LNCaP clone FGC (cell line): Measurements from ENCODE around the gene CELF5.

Experiments
- DNase-seq: peaks from one replicate; pipeline ENCODE4 v3.0.0-alpha.2; 2011; ENCODE audit warnings: low read depth
- H3K4me3 ChIP-seq: 2 replicates; pipeline ENCODE4 v1.5.1; 2011; ENCODE audit warnings: mild to moderate bottlenecking, low read depth, low read length, control low read depth
- CTCF ChIP-seq: IDR thresholded peaks from 2 replicates; pipeline ENCODE4 v1.5.1; 2012; ENCODE audit warnings: mild to moderate bottlenecking; ENCODE audit not compliant: control insufficient read depth, insufficient read depth; ENCODE audit errors: extremely low read depth

The CELF5 gene

DNA sequence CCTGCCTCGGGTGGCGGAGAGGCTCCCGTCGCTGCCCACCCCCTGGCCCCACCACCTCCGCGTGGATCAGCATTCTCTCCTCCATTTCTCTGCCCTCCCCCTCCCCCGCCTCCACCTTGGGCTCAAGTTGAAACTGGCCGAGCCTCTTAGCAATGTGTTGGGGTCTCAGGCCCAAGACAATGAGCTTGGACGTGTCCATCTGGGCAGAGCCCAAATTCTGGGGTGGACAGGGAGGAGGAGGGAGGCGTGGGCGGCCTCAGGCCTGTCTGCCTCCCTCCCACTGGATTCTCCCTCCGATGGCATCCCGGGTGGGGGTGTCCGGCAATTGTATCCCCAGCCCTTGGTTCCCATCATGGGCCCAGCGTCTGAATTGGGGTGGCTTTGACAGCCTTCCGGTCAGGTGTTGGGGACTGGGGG, 1.2 kb downstream of the CELF5 start:
- DNase-seq = no peak
- no peak for TF ChIP-seq CTCF
- H3K4me3 ChIP-seq = no peak overlapping the region

- DNase-seq = no peak
- no peak for TF ChIP-seq CTCF
- no peak overlapping the region for H3K4me3 ChIP-seq
Observed at GRCh38 chr19:3227054-3227626, 2.7 kb downstream of the CELF5 start.

GRCh38 chr19:3229346-3229743, 4.9 kb downstream of the CELF5 start:
- no peak for TF ChIP-seq CTCF
- no peak for DNase-seq
- no peak overlapping the region for H3K4me3 ChIP-seq

- no peak overlapping the region for H3K4me3 ChIP-seq
Observed at GRCh38 chr19:3229888-3230496, 5.5 kb downstream of the CELF5 start.

GRCh38 chr19:3231288-3231687, 6.8 kb downstream of the CELF5 start:
- TF ChIP-seq CTCF = no peak
- no peak overlapping the region for H3K4me3 ChIP-seq
- no peak for DNase-seq

More at GRCh38 chr19:3229888-3230496, 5.5 kb downstream of the CELF5 start:
- no peak for TF ChIP-seq CTCF
- DNase-seq = no peak

DNA sequence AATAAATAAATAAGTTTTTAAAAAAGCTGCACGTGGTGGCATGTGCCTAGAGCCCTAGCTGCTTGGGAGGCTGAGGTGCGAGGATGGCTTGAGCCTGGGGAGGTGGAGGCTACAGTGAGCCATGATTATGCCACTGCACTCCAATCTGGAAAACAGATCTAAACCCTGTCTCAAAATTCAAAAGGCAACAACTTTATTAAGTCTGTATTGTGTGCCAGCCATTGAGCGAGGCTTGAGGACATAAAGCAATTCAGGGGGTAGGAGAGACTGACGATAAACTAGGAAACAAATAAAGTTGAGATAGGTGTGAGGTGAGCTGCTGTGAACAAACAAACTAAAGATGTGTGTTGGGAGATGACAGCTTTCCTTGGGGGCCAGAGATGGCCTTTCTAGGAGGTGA, 8.7 kb downstream of the CELF5 start:
- no peak for TF ChIP-seq CTCF
- H3K4me3 ChIP-seq = no peak overlapping the region
- DNase-seq = no peak

- no peak overlapping the region for H3K4me3 ChIP-seq
- DNase-seq = no peak
- no peak for TF ChIP-seq CTCF
Observed at GRCh38 chr19:3233831-3234230, 9.4 kb downstream of the CELF5 start.
